ENCODE data around the gene OR2AK2. TPM values are rescaled to one million over a fixed set of nuclear protein-coding genes. Genes with fewer than 3 reads are reported as not detected.

OR2AK2 gene

DNA sequence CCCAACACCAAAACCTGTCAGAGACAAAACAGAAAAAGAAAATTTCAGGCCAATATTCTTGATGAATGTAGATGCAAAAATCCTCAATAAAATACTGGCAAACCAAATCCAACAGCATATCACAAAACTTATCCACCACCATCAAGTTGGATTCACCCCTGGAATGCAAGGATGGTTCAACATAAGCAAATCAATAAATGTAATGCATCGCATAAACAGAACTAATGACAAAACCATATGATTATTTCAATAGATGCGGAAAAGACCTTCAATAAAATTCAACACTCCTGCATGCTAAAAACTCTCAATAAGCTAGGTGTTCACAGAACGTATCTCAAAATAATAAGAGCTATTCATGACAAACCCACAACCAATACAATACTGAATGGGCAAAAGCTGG is 44.6 kb downstream of the OR2AK2 start:
- Histone ChIP-seq H3K18ac (ENCODE audit: low read length) (no peak overlapping the region), H3K79me2 (ENCODE audit: control insufficient read depth, insufficient read depth, low read length) (no peaks in the 10 kb centered on the region), H3K9ac (ENCODE audit: low read length) (no peak overlapping the region), H3K4me1 (ENCODE audit: control insufficient read depth, low read depth, low read length) (no peaks in the 10 kb centered on the region), H3K79me1 (ENCODE audit: low read length) (no peaks in the 10 kb centered on the region), H3K4me2 (ENCODE audit: low read length) (no peak overlapping the region), H3K23ac (ENCODE audit: low read length) (no peak overlapping the region), H3K4me3 (ENCODE audit: low read length) (no peak overlapping the region), H2BK5ac (ENCODE audit: low read length) (no peak overlapping the region), H2AK5ac (ENCODE audit: low read length) (no peak overlapping the region), H4K5ac (ENCODE audit: low read length) (no peak overlapping the region), H3K27ac (ENCODE audit: low read depth, low read length) (no peak overlapping the region), H3K27me3 (ENCODE audit: insufficient read depth, low read length, poor library complexity) (no peaks in the 10 kb centered on the region), H3K36me3 (ENCODE audit: control insufficient read depth, insufficient read depth, low read length) (no peaks in the 10 kb centered on the region), H3K4ac (ENCODE audit: low read depth, low read length) (no peak overlapping the region), H2BK15ac (replicated peaks; ENCODE audit: low read depth) (no peak overlapping the region), H2BK120ac (ENCODE audit: low read depth, low read length) (no peak overlapping the region), H4K8ac (ENCODE audit: low read depth, low read length) (no peak overlapping the region), H3K56ac (ENCODE audit: low read length) (no peak overlapping the region)
- DNase-seq: no peak
- no CpG with 5 or more reads among the region's 3 CpGs for WGBS (ENCODE audit: extremely low coverage, insufficient coverage, low lambda C conversion rate)

DNA sequence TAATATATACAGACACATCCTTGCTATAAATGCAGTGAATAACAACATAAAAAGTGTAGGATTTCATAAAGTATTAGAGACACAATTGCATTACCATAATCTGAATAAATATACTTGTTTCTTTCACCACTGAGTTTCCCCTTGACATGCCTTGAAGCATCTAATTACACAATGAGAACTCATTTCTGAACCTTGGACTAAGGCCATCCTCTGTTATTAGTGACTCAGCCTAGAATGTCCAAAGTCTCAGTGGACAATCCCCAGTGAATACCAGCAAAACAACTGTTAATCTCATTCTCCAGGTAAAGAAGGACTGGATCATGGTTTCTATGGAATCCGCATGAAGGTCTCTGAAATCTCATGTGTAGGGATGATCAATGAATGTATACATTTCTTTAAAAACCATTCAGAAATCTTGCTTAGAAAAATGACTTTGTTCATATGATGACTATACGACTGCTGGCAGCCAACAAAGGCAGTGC is 48.2 kb downstream of the OR2AK2 start, which contains the start of gene OR2L5:
OR2L5 (plus strand) TSS at position 432 of the 482 bp plus-strand sequence. CDS start 8,288 bp downstream, outside the sequence.
- Histone ChIP-seq H2BK5ac (ENCODE audit: low read length) (no peak within 1 kb of the TSS), H3K4me3 (ENCODE audit: low read length) (no peak within 1 kb of the TSS), H2BK120ac (ENCODE audit: low read depth, low read length) (no peak within 1 kb of the TSS), H3K27ac (ENCODE audit: low read depth, low read length) (no peak within 1 kb of the TSS), H3K4ac (ENCODE audit: low read depth, low read length) (no peak within 1 kb of the TSS), H3K27me3 (ENCODE audit: insufficient read depth, low read length, poor library complexity) (no peaks in the 10 kb centered on the region), H3K9ac (ENCODE audit: low read length) (no peak within 1 kb of the TSS), H3K79me2 (ENCODE audit: control insufficient read depth, insufficient read depth, low read length) (no peaks in the 10 kb centered on the region), H3K36me3 (ENCODE audit: control insufficient read depth, insufficient read depth, low read length) (no peaks in the 10 kb centered on the region), H4K8ac (ENCODE audit: low read depth, low read length) (no peak within 1 kb of the TSS), H4K5ac (ENCODE audit: low read length) (no peak within 1 kb of the TSS), H3K23ac (ENCODE audit: low read length) (no peak within 1 kb of the TSS), H3K56ac (ENCODE audit: low read length) (no peak within 1 kb of the TSS), H2BK15ac (replicated peaks; ENCODE audit: low read depth) (no peak within 1 kb of the TSS), H2AK5ac (ENCODE audit: low read length) (no peak within 1 kb of the TSS), H3K4me2 (ENCODE audit: low read length) (no peak within 1 kb of the TSS), H3K4me1 (ENCODE audit: control insufficient read depth, low read depth, low read length) (no peaks in the 10 kb centered on the region), H3K18ac (ENCODE audit: low read length) (no peak within 1 kb of the TSS), H3K79me1 (ENCODE audit: low read length) (no peaks in the 10 kb centered on the region)
- WGBS (ENCODE audit: extremely low coverage, insufficient coverage, low lambda C conversion rate): no CpG with 5 or more reads among the region's 2 CpGs
- DNase-seq: no peak

DNA sequence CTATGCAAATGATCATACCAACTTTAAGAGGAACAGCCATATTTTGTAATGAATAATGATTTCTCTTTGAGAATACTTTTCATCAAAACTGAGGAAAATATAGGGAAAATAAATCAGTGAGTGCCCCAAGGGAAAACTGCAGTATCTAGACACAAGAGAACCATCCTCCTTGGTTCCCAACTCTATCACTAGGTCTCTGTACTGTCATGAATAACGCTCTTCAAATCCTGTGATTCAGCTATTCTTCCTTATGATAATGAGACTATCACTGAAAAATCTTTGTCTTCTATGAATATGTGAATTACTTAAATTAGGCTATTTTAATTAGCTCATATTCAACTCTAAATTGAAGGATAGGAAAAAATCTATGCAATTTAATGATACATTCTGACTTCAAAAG is 50.8 kb downstream of the OR2AK2 start:
- Histone ChIP-seq H2BK5ac (ENCODE audit: low read length) (no peak overlapping the region), H3K4ac (ENCODE audit: low read depth, low read length) (no peak overlapping the region), H4K5ac (ENCODE audit: low read length) (no peak overlapping the region), H3K56ac (ENCODE audit: low read length) (no peak overlapping the region), H3K79me2 (ENCODE audit: control insufficient read depth, insufficient read depth, low read length) (no peaks in the 10 kb centered on the region), H3K4me1 (ENCODE audit: control insufficient read depth, low read depth, low read length) (no peaks in the 10 kb centered on the region), H3K9ac (ENCODE audit: low read length) (no peak overlapping the region), H3K27me3 (ENCODE audit: insufficient read depth, low read length, poor library complexity) (no peaks in the 10 kb centered on the region), H3K4me2 (ENCODE audit: low read length) (no peak overlapping the region), H3K27ac (ENCODE audit: low read depth, low read length) (no peak overlapping the region), H2BK15ac (replicated peaks; ENCODE audit: low read depth) (no peak overlapping the region), H4K8ac (ENCODE audit: low read depth, low read length) (no peak overlapping the region), H2AK5ac (ENCODE audit: low read length) (no peak overlapping the region), H3K23ac (ENCODE audit: low read length) (no peak overlapping the region), H3K4me3 (ENCODE audit: low read length) (no peak overlapping the region), H3K36me3 (ENCODE audit: control insufficient read depth, insufficient read depth, low read length) (no peaks in the 10 kb centered on the region), H3K79me1 (ENCODE audit: low read length) (no peaks in the 10 kb centered on the region), H2BK120ac (ENCODE audit: low read depth, low read length) (no peak overlapping the region), H3K18ac (ENCODE audit: low read length) (no peak overlapping the region)
- no CpG with 5 or more reads among the region's 1 CpG for WGBS (ENCODE audit: extremely low coverage, insufficient coverage, low lambda C conversion rate)
- no peak for DNase-seq

Small RNA genes within 50 kb of the gene (small RNA-seq; reads per million reads assigned to genes)
- not detected for gene RF00019 (ENCODE audit: insufficient read depth)

Measured in mesendoderm (in vitro differentiated cells).